A549 (cell line): ENCODE data around the gene AMFR. TPM values are rescaled to one million over a fixed set of nuclear protein-coding genes. Genes with fewer than 3 reads are reported as not detected.

Experiments used
- ATAC-seq, 2 experiments: fragments of 200-7000 bp in 1 of 2; fragments of >200 bp in 1 of 2; cut with Nextera tagmentation in 1 of 2; cut with Tn5 transposase in 1 of 2; 3 replicates each; pipeline versions ENCODE4 v1.8.0 to v1.9.1; 2018 to 2020; ENCODE audit warnings: mild to moderate bottlenecking in 1 of 2, moderate library complexity in 1 of 2
- CTCF ChIA-PET: fragments of 300-600 bp; sonication (Branson Sonifier 250); formaldehyde crosslinking; extraction: SDS; loops from one replicate; lab custom pipeline; 2021; ENCODE audit warnings: antibody characterized with exemption, inconsistent platforms; lab: Yijun Ruan, JAX
- POLR2A ChIA-PET: fragments of 350-600 bp; formaldehyde crosslinking; extraction: SDS; loops from one replicate; lab custom pipeline; 2021; ENCODE audit warnings: antibody characterized with exemption, inconsistent platforms; lab: Yijun Ruan, JAX
- DNase-seq, 2 experiments: peaks; one replicate each; pipeline versions ENCODE4 v3.0.0 to v3.0.0-alpha.2; 2011 to 2016; ENCODE audit warnings: low read depth in 1 of 2, low spot score in 1 of 2
- FAIRE-seq: peaks from 2 replicates; lab custom pipeline; 2011; peaks lifted over from hg19 to GRCh38; lab: Jason Lieb, UNC
- H3K27ac ChIP-seq, 2 experiments: fragments of >200 bp; sonication (Bioruptor Twin); formaldehyde crosslinking; 3 replicates each; pipeline ENCODE4 v1.5.1; 2016 to 2017
- H3K4me1 ChIP-seq: fragments of >200 bp; sonication (Bioruptor Twin); formaldehyde crosslinking; 3 replicates; pipeline ENCODE4 v1.6.1; 2016
- H3K4me2 ChIP-seq: fragments of >200 bp; sonication (Bioruptor Twin); formaldehyde crosslinking; 3 replicates; pipeline ENCODE4 v1.6.1; 2016
- H3K4me3 ChIP-seq: fragments of >200 bp; sonication (Bioruptor Twin); formaldehyde crosslinking; 3 replicates; pipeline ENCODE4 v1.5.1; 2016
- H3K9me3 ChIP-seq: fragments of >200 bp; sonication (Bioruptor Twin); formaldehyde crosslinking; 3 replicates; pipeline ENCODE4 v1.6.1; 2016
- ATOH8 ChIP-seq: fragments of 250-450 bp; sonication (Bioruptor Pico); IDR thresholded peaks from 2 replicates; pipeline ENCODE4 v1.5.0; 2020; ENCODE audit warnings: low read depth, mild to moderate bottlenecking, moderate library complexity
- BCL3 ChIP-seq: fragments of >200 bp; sonication (Bioruptor Twin); formaldehyde crosslinking; IDR thresholded peaks from 3 replicates; pipeline ENCODE4 v1.6.1; 2016
- BHLHE40 ChIP-seq: IDR thresholded peaks from 2 replicates; pipeline ENCODE4 v1.6.1; 2012; ENCODE audit warnings: low read depth, low read length, inconsistent platforms
- CBX8 ChIP-seq: fragments of 200-600 bp; sonication (generic); IDR thresholded peaks from 2 replicates; pipeline ENCODE4 v1.6.1; 2016
- CEBPB ChIP-seq, 2 experiments: fragments of >200 bp in 1 of 2; sonication (Bioruptor Twin) in 1 of 2; formaldehyde crosslinking in 1 of 2; IDR thresholded peaks; 2 replicates each; pipeline ENCODE4 v1.6.1; 2012 to 2016
- ELK1 ChIP-seq: fragments of 150-350 bp; IDR thresholded peaks from 2 replicates; pipeline ENCODE4 v1.6.1; 2014; ENCODE audit warnings: low read depth, mild to moderate bottlenecking, low read length
- EP300 ChIP-seq, 2 experiments: fragments of >200 bp; sonication (Bioruptor Twin); formaldehyde crosslinking; IDR thresholded peaks; 2 replicates in 1 of 2; 3 replicates in 1 of 2; pipeline ENCODE4 v1.6.1; 2016 to 2017
- FOXS1 ChIP-seq: fragments of 250-450 bp; sonication (Bioruptor Pico); IDR thresholded peaks from 2 replicates; pipeline ENCODE4 v1.5.0; 2020; ENCODE audit warnings: mild to moderate bottlenecking, moderate library complexity
- GATA3 ChIP-seq: IDR thresholded peaks from 2 replicates; pipeline ENCODE4 v1.6.1; 2012; ENCODE audit warnings: borderline replicate concordance
- NFE2L2 ChIP-seq: fragments of 150-350 bp; conservative IDR thresholded peaks from 2 replicates; pipeline ENCODE4 v1.6.1; 2014; ENCODE audit warnings: low read length
- PBX3 ChIP-seq: IDR thresholded peaks from 2 replicates; pipeline ENCODE4 v1.6.1; 2012
- PHF8 ChIP-seq: fragments of 200-600 bp; sonication (generic); IDR thresholded peaks from 2 replicates; pipeline ENCODE4 v1.6.1; 2016; ENCODE audit warnings: low read depth, mild to moderate bottlenecking, antibody characterized with exemption, moderate library complexity, borderline replicate concordance
- POLR2A ChIP-seq: IDR thresholded peaks from 2 replicates; pipeline ENCODE4 v1.6.1; 2012; ENCODE audit warnings: mild to moderate bottlenecking, low read length
- RAD21 ChIP-seq, 2 experiments: fragments of >200 bp in 1 of 2; sonication (Bioruptor Twin) in 1 of 2; formaldehyde crosslinking in 1 of 2; IDR thresholded peaks in 1 of 2; conservative IDR thresholded peaks in 1 of 2; 2 replicates in 1 of 2; 3 replicates in 1 of 2; pipeline ENCODE4 v1.6.1; 2012 to 2018; ENCODE audit warnings: inconsistent platforms in 1 of 2
- RARB ChIP-seq: fragments of 250-450 bp; sonication (Bioruptor Pico); IDR thresholded peaks from 2 replicates; pipeline ENCODE4 v1.8.0; 2021; ENCODE audit warnings: mild to moderate bottlenecking, moderate library complexity
- RCOR1 ChIP-seq: fragments of 150-350 bp; IDR thresholded peaks from 2 replicates; pipeline ENCODE4 v1.6.1; 2014; ENCODE audit warnings: antibody characterized with exemption, low read length, low read depth
- RNF2 ChIP-seq: fragments of 200-600 bp; sonication (generic); IDR thresholded peaks from 2 replicates; pipeline ENCODE4 v1.6.1; 2016; ENCODE audit warnings: low read depth, mild to moderate bottlenecking, antibody characterized with exemption, moderate library complexity, borderline replicate concordance
- SMC3 ChIP-seq: fragments of >200 bp; sonication (Bioruptor Twin); formaldehyde crosslinking; IDR thresholded peaks from 3 replicates; pipeline ENCODE4 v1.6.1; 2018; ENCODE audit warnings: inconsistent platforms
- SREBF2 ChIP-seq: fragments of 450-650 bp; IDR thresholded peaks from 2 replicates; pipeline ENCODE4 v1.6.1; 2014; ENCODE audit warnings: mild to moderate bottlenecking, moderate library complexity
- TP53 ChIP-seq: fragments of 250-450 bp; sonication (Bioruptor Pico); IDR thresholded peaks from 2 replicates; pipeline ENCODE4 v1.5.0; 2021; ENCODE audit warnings: mild to moderate bottlenecking, moderate library complexity
- ZC3H11A ChIP-seq: fragments of 450-650 bp; IDR thresholded peaks from 2 replicates; pipeline ENCODE4 v1.6.1; 2014; ENCODE audit warnings: antibody characterized with exemption, mild to moderate bottlenecking
- ZSCAN20 ChIP-seq: fragments of 250-450 bp; sonication (Bioruptor Pico); IDR thresholded peaks from 2 replicates; pipeline ENCODE4 v1.8.0; 2022; ENCODE audit warnings: mild to moderate bottlenecking, moderate library complexity
- WGBS: methylation state at CpG from one replicate; pipeline ENCODE4 v1.1.6; 2017; ENCODE audit errors: missing lambda C conversion rate; 5-methylcytosine and 5-hydroxymethylcytosine counted together
- polyA plus RNA-seq, 4 experiments: library from polyadenylated mRNA; depleted of rRNA in 3 of 4; stranded (reverse); fragments of >200 nt; fragmentation: RNase III in 1 of 4; extraction: RNeasy Plus Mini Kit Qiagen cat#74134 plus additional on column Dnase treatment in 1 of 4; gene quantifications; 2 replicates in 3 of 4; 3 replicates in 1 of 4; pipeline ENCODE4 v1.2.3, GENCODE V29; 2011 to 2017
- TF ChIP-seq, protein P1 (sequence below): fragments of >200 bp; sonication (Bioruptor Twin); formaldehyde crosslinking; IDR thresholded peaks from 3 replicates; pipeline ENCODE4 v1.5.1; 2016
- TF ChIP-seq, protein P2 (sequence below): IDR thresholded peaks from 2 replicates; pipeline ENCODE4 v1.6.1; 2012; ENCODE audit warnings: low read depth, borderline replicate concordance

The AMFR gene
- polyA plus RNA-seq, 2 of the 4 experiments (the other 2 are of a cell fraction), result 68.9 to 88.5 TPM

DNA sequence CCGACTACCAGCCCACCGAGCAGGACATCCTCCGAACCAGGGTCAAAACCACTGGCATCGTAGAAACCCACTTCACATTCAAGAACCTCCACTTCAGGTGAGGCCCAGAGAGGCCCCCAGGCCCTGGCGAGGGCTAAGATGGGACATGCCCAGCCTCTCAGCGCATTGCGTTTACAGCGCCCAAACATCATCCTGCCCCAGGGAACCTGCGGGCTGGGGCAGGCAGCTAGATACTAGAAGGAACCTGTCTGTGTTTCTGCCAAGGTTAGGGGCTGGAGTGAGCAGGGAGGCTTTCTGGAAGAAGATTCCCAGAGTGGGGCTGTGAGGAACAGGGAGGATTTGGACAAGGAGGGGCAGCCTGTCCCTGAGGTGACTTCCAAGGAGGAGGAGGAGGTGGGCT is 90.6 kb downstream of the AMFR start:
- CTCF ChIA-PET, result interaction anchor here (1.0 to 7.9 kb wide), 5 partner anchors 8 to 368 kb away, joined by 3 to 87 read pairs (median 6); no protein-coding TSS in a partner anchor
- ATAC-seq, result no peak
- WGBS, result 90% methylated on average over 8 of the region's 9 CpGs
- no peak for DNase-seq
- no peak overlapping the region for H3K4me2 ChIP-seq
- TF ChIP-seq ZSCAN20 (no peak), RCOR1 (no peak), FOXS1 (CRISPR knock-in tag) (no peak), CBX8 (no peak), NFE2L2 (no peak), POLR2A (no peak), BCL3 (no peak), RARB (CRISPR knock-in tag) (no peak)
- TF ChIP-seq, all 56 proteins: peak for 0
- Histone ChIP-seq H3K4me1 (peaks cover 4% of the 10 kb centered on the region; the same call in 2 of the 3 replicates), H3K9me3 (no peaks in the 10 kb centered on the region), H3K4me3 (no peak overlapping the region), H3K27ac (no peak overlapping the region)
- POLR2A ChIA-PET, result no interaction called here
- FAIRE-seq, result no peak

- H3K4me2 ChIP-seq, result peak overlapping the region; percentile 68
- no peaks in the 10 kb centered on the region for H3K9me3 ChIP-seq
- TF ChIP-seq, protein P1, sequence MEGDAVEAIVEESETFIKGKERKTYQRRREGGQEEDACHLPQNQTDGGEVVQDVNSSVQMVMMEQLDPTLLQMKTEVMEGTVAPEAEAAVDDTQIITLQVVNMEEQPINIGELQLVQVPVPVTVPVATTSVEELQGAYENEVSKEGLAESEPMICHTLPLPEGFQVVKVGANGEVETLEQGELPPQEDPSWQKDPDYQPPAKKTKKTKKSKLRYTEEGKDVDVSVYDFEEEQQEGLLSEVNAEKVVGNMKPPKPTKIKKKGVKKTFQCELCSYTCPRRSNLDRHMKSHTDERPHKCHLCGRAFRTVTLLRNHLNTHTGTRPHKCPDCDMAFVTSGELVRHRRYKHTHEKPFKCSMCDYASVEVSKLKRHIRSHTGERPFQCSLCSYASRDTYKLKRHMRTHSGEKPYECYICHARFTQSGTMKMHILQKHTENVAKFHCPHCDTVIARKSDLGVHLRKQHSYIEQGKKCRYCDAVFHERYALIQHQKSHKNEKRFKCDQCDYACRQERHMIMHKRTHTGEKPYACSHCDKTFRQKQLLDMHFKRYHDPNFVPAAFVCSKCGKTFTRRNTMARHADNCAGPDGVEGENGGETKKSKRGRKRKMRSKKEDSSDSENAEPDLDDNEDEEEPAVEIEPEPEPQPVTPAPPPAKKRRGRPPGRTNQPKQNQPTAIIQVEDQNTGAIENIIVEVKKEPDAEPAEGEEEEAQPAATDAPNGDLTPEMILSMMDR, result peak; percentile 74
- peak; percentile 78 for TF ChIP-seq SMC3
- TF ChIP-seq ELK1, result no peak
- no peak for TF ChIP-seq RNF2
- no peak for TF ChIP-seq BHLHE40
- TF ChIP-seq RAD21 (conservative IDR thresholded peaks at IDR 0.05 in 1 of 2, IDR thresholded peaks at IDR 0.05 in 1 of 2), result peak; percentile 77 to 79
- TF ChIP-seq GATA3, result no peak
- no peak for TF ChIP-seq ZC3H11A
- TF ChIP-seq, protein P2, sequence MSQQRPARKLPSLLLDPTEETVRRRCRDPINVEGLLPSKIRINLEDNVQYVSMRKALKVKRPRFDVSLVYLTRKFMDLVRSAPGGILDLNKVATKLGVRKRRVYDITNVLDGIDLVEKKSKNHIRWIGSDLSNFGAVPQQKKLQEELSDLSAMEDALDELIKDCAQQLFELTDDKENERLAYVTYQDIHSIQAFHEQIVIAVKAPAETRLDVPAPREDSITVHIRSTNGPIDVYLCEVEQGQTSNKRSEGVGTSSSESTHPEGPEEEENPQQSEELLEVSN, result no peak
- no peak for TF ChIP-seq EP300 (IDR thresholded peaks at IDR 0.05)
- TF ChIP-seq SREBF2, result no peak
- no peak for TF ChIP-seq TP53 (CRISPR knock-in tag)
- TF ChIP-seq PHF8, result no peak
- no peak for TF ChIP-seq PBX3
- no peak for TF ChIP-seq CEBPB (IDR thresholded peaks at IDR 0.05)
- TF ChIP-seq NFE2L2, result no peak
- TF ChIP-seq ATOH8 (CRISPR knock-in tag), result no peak
- CTCF ChIA-PET, result interaction anchor here (0.8 to 7.9 kb wide), 21 partner anchors 9 to 527 kb away, joined by 3 to 109 read pairs (median 4); no protein-coding TSS in a partner anchor
- FAIRE-seq (peak; percentile 23), DNase-seq (peak; percentile 79 to 86), ATAC-seq (peak; percentile 93 to 98)
- WGBS, result 13% methylated on average over 15 of the region's 16 CpGs
- H3K4me1 ChIP-seq, result peaks cover 4% of the 10 kb centered on the region; the same call in 2 of the 3 replicates
- H3K4me3 ChIP-seq, result no peak overlapping the region
- POLR2A ChIA-PET, result interaction anchor here (0.7 to 1.7 kb wide), 3 partner anchors 24 to 269 kb away, joined by 3 to 5 read pairs (median 5); partner anchors contain the start of genes NUDT21 and OGFOD1
- H3K27ac ChIP-seq, result peak overlapping the region; percentile 43 to 55; a peak in 2 of 6 replicates
These were observed 92.8 kb downstream of the AMFR start for GRCh38 chr16:56332464-56333079.
